ENCODE measurements around the gene CS. TPM values are rescaled to one million over a fixed set of nuclear protein-coding genes. Genes with fewer than 3 reads are reported as not detected.

The CS gene
- total RNA-seq, 1 experiment from 2014 or later = 64.5 TPM

DNA sequence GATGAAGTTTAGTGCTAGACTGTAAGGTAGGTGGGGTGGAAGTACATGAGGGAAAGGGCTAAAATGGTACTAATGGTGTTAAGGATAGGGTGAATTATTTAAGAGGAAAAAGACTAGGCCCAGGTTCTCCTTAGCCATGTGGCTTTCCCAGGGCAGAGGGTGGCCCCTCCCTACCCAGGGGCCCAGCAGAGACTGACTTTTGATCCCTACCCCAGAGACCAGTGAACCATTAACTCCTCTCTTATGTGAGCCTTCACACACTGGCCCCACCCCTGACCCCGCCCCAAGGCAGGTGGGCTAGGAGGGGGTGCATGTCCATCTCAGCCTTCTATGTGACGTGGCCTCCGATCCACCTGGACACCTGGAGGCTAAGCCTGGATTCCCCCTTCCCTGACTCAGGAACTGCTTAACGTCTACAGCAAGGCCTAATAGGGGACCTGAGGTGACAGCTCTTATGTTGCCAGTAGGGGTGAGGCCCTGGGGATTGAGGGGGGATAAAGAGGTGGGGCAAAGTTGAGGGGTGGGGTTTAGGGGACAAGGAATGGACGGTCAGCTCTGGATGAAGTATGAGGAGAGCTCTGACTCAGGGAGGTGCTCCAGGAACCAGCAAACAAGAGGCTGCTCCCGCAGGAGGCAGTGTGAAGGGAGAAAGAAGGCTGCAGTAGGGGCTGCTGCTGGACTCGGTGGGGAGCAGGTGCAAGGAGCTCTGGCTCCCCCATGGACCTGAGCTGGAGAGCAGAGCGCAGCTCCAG lies 69.5 kb downstream of the CS start:
- DNase-seq (ENCODE audit: low spot score) = no peak
- in situ Hi-C loops (cut with HindIII; ENCODE audit: low sequenced_read_pairs) = no loop called here

GRCh38 chr12:56229916-56230431 lies 70.2 kb downstream of the CS start, which contains the start of gene SLC39A5:
SLC39A5 (plus strand) TSS chr12:56230051; CDS start chr12:56231275, 1,224 bp downstream.
- no peak for DNase-seq (ENCODE audit: low spot score)
- in situ Hi-C loops (cut with HindIII; ENCODE audit: low sequenced_read_pairs) = no loop called here

- in situ Hi-C loops (cut with HindIII; ENCODE audit: low sequenced_read_pairs) = no loop called here
- DNase-seq (ENCODE audit: low spot score) = no peak
Measured at GRCh38 chr12:56229082-56229481, 71.0 kb downstream of the CS start.

DNA sequence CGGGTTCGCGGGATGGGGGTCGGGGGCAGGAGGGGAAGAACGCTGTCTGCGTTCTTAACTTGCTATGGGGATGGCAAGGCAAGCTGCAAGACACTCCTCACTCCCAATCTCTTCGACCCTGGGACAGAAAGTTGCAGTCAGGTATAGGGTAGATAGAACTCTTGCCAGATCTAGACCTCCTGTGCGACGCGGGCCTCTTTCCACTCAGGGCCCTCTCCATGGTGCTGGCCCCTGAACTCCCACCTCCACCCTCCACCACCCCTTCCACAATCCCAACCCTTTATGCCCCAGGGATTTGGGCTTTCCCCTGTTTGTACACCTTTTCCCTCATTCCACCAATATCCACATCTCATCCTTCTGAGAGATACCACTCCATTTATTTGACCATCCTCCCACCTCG lies 75.2 kb downstream of the CS start:
- in situ Hi-C loops (cut with HindIII; ENCODE audit: low sequenced_read_pairs) = no loop called here
- DNase-seq (ENCODE audit: low spot score) = no peak

- peak; percentile 98 for DNase-seq (ENCODE audit: low spot score)
- in situ Hi-C loops (cut with HindIII; ENCODE audit: low sequenced_read_pairs) = no loop called here
Measured at GRCh38 chr12:56224102-56224701, 75.9 kb downstream of the CS start, which contains the start of gene NABP2. NABP2 (plus strand) TSS chr12:56224342; CDS start chr12:56224857, 515 bp downstream.

- DNase-seq (ENCODE audit: low spot score) = no peak
- in situ Hi-C loops (cut with HindIII; ENCODE audit: low sequenced_read_pairs) = no loop called here
Measured at GRCh38 chr12:56223571-56224101, 76.5 kb downstream of the CS start.

DNA sequence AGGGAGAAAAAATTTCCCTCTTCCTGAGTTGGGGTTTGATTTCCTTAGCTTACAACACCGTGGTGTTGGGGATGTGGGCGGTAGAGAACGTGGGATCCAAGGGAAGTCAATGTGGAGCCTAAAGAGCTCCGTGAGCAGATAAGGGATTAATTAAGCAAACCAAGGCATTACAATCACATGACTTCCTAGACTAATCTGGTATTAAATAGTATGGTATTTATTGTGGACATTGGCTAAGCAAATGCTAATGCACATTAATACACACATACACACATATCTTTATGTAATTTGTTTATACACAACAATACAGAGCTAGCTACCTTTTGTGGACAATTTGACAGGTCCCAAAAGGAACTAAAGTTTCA lies 77.6 kb downstream of the CS start:
- no peak for DNase-seq (ENCODE audit: low spot score)
- in situ Hi-C loops (cut with HindIII; ENCODE audit: low sequenced_read_pairs) = no loop called here

GRCh38 chr12:56221757-56222530 lies 78.2 kb downstream of the CS start, which contains the start of gene RNF41:
RNF41 (minus strand) TSS chr12:56221922; CDS start chr12:56214047, 7,875 bp downstream.
- DNase-seq (ENCODE audit: low spot score) = peak; percentile 99
- in situ Hi-C loops (cut with HindIII; ENCODE audit: low sequenced_read_pairs) = no loop called here

Other genes with a start within 250 kb of the CS start
- gene ERBB3, start 220.2 kb downstream of the CS start, total RNA-seq (2014; rRNA removed; shearing (Covaris generic)) = 4.3 and 17.4 TPM in 2 replicates
- gene PA2G4, start 195.8 kb downstream of the CS start, total RNA-seq (2014; rRNA removed; shearing (Covaris generic)) = 357 and 451 TPM in 2 replicates
- 3,225 and 5,126 TPM in 2 replicates for gene RPL41, start 183.7 kb downstream of the CS start, total RNA-seq (2014; rRNA removed; shearing (Covaris generic))
- 2.9 and 3.3 TPM in 2 replicates for gene ZC3H10, start 182.1 kb downstream of the CS start, total RNA-seq (2014; rRNA removed; shearing (Covaris generic))
- gene ESYT1, start 172.1 kb downstream of the CS start, total RNA-seq (2014; rRNA removed; shearing (Covaris generic)) = 108 and 114 TPM in 2 replicates
- gene MYL6B, start 147.7 kb downstream of the CS start, total RNA-seq (2014; rRNA removed; shearing (Covaris generic)) = 115 and 166 TPM in 2 replicates
- 1,669 and 1,953 TPM in 2 replicates for gene MYL6, start 142.0 kb downstream of the CS start, total RNA-seq (2014; rRNA removed; shearing (Covaris generic))
- 10.5 and 18.4 TPM in 2 replicates for gene SMARCC2, start 110.8 kb downstream of the CS start, total RNA-seq (2014; rRNA removed; shearing (Covaris generic))
- 66.6 and 71.6 TPM in 2 replicates for gene RNF41, start 78.4 kb downstream of the CS start, total RNA-seq (2014; rRNA removed; shearing (Covaris generic))
- gene NABP2, start 76.0 kb downstream of the CS start, total RNA-seq (2014; rRNA removed; shearing (Covaris generic)) = 20.2 and 33.0 TPM in 2 replicates
- not detected in 2 replicates for gene SLC39A5, start 70.3 kb downstream of the CS start, total RNA-seq (2014; rRNA removed; shearing (Covaris generic))
- gene ANKRD52, start 41.9 kb downstream of the CS start, total RNA-seq (2014; rRNA removed; shearing (Covaris generic)) = 6.2 and 9.0 TPM in 2 replicates
- 22.3 and 24.2 TPM in 2 replicates for gene COQ10A, start 33.4 kb downstream of the CS start, total RNA-seq (2014; rRNA removed; shearing (Covaris generic))
- gene CNPY2, start 15.7 kb upstream of the CS start, total RNA-seq (2014; rRNA removed; shearing (Covaris generic)) = 153 and 218 TPM in 2 replicates
- gene PAN2, start 33.7 kb upstream of the CS start, total RNA-seq (2014; rRNA removed; shearing (Covaris generic)) = 16.9 and 18.0 TPM in 2 replicates
- 1.3 and 5.3 TPM in 2 replicates for gene IL23A, start 38.6 kb upstream of the CS start, total RNA-seq (2014; rRNA removed; shearing (Covaris generic))
- gene STAT2, start 59.8 kb upstream of the CS start, total RNA-seq (2014; rRNA removed; shearing (Covaris generic)) = 25.6 and 26.9 TPM in 2 replicates
- not detected in 2 replicates for gene APOF, start 62.5 kb upstream of the CS start, total RNA-seq (2014; rRNA removed; shearing (Covaris generic))
- 33.3 and 37.4 TPM in 2 replicates for gene TIMELESS, start 149.1 kb upstream of the CS start, total RNA-seq (2014; rRNA removed; shearing (Covaris generic))
- gene MIP, start 154.3 kb upstream of the CS start, total RNA-seq (2014; rRNA removed; shearing (Covaris generic)) = not detected in 2 replicates
- 2.5 and 2.8 TPM in 2 replicates for gene SPRYD4, start 168.2 kb upstream of the CS start, total RNA-seq (2014; rRNA removed; shearing (Covaris generic))
- 0.12 and 1.2 TPM in 2 replicates for gene GLS2, start 187.8 kb upstream of the CS start, total RNA-seq (2014; rRNA removed; shearing (Covaris generic))
- gene RBMS2, start 221.5 kb upstream of the CS start, total RNA-seq (2014; rRNA removed; shearing (Covaris generic)) = 3.4 and 3.8 TPM in 2 replicates

Data from G401 (cell line).